GM19351 (cell line): ENCODE results near the gene IL34.
"Not testable (repeated sequence)": the region's sequence is repeated elsewhere in the genome, so short reads cannot be mapped to it uniquely, and the experiment has no call there.

ENCODE experiments used
- ATAC-seq: cut with Tn5 transposase; IDR thresholded peaks from one replicate; pipeline ENCODE4 v1.9.1; 2021; ENCODE audit warnings: mild to moderate bottlenecking, moderate library complexity; ENCODE audit not compliant: unreplicated experiment

The IL34 gene

GRCh38 chr16:70646260-70647241 is at the start of gene IL34:
Gene IL34 (plus strand): TSS chr16:70646559. CDS start chr16:70646948, 389 bp downstream.
- no peak for ATAC-seq

DNA sequence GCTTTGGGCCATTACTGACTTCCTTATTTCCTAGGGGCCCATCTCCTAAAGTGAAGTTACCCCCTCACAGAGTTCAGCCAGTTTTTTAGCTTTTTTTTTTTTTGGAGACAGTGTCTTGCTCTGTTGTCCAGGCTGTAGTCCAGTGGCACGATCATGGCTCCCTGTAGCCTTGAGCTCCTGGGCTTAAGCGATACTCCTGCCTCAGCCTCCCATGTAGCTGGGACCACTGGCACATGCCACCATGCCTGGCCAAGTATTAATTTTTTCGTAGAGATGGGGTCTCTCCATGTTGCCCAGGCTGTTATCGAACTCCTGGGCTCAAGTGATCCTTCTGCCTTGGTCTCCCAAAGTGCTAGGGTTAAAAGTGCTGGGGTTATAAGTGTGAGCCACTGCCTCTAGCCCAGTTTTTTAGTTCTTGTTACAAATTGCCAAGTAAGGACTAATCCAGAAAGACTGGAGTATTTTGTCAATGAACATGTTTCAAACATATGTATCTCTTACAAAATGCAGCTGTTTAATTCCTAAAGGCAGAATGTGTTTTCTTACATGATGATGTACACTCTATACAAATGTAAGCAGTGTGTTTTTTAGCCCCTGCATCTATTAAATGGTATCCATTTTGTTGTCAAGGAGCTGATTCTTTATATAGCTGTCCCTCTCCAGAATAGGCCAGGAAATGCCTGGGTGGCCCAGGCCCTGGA is 49.1 kb upstream of the IL34 start:
- no peak for ATAC-seq

DNA sequence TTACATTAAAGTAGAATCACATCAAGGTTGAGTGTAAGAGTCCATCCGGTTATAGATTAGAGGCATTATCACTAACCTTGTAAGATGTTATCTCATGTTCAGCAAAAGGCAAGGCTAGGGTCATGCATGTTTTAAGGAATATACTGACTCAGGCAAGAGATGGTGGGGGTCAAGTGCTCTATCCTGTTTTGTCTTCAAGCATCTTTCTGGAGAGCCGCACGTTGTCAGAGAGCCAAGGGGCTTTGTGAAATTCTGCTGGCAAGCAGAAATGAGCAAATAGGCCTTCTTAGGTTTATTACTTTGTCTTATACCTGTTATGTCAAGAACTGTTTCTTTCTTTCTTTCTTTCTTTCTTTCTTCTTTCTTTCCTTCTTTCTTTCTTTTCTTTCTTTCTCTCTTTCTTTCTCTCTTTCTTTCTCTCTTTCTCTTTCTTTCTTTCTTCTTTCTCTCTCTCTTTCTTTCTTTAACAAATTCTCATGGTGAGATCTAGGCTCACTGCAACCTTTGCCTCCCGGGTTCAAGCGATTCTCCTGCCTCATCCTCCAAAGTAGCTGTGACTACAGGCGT is 47.3 kb upstream of the IL34 start:
- no peak for ATAC-seq

GRCh38 chr16:70600730-70601129 is 45.6 kb upstream of the IL34 start:
- ATAC-seq = no peak

- no peak for ATAC-seq
Measured at GRCh38 chr16:70601576-70602575, 44.5 kb upstream of the IL34 start.

DNA sequence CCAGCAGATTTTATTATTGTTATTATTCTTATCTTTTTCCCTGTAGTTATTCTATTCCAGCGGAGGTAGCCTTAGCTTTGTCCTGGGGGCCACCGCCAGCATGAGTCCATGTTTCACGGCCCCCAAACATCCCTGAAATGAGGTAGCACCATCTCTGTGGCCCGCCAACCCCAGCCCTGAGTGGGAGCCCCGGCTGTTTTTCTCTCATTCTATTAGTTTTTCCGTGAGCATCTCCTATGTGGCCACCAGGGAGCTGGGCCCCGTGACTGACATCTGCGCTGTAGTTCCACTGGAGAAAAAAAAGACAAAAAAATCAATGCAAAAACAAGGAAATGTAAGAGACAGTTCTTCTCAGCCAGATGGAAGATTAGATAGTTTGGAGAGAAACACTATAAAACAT is 43.5 kb upstream of the IL34 start:
- ATAC-seq = no peak

DNA sequence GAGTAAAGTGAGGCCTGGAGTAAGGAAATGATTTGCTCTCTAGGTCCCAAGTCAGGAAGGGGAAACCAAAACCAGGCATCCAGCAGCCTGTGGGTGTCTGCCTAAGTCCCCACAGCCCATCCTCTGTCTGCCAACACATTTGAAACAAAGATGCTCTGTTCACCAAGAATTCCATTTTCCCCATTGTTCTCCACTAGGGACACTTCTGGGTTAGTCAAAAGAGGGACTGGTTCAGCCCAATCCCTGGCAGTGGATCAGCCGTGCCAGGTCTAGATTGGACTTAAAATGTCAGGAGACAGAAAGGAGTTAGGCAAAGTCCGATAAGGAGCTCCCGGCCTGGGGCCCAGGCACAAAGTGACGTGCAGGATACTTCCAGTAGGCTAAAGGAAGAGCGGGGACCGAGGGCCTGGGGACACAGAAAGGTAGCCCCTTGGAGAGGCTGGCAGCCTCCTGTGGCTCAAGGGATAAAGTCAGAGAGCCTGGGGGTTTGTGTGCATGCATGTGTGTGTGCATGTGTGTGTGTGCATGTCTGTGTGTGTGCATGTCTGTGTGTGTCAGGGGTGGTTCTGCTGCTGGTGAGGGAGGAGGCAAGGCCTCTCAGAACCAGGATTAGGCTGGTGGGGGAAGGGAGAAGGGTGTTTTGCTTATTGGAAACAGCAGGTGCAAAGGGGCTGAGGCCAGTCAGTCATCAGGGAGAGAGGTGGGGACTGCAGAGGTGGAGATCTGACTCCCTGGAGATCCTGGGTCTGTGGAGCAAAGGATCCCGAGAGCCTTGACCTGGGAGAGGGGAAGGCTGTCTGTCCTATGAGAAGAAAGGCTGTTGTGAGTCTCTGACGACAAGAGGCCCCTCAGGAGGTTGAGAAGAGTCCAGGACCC is 41.7 kb upstream of the IL34 start:
- ATAC-seq = no peak

GRCh38 chr16:70605283-70605657 is 41.1 kb upstream of the IL34 start:
- ATAC-seq = no peak

DNA sequence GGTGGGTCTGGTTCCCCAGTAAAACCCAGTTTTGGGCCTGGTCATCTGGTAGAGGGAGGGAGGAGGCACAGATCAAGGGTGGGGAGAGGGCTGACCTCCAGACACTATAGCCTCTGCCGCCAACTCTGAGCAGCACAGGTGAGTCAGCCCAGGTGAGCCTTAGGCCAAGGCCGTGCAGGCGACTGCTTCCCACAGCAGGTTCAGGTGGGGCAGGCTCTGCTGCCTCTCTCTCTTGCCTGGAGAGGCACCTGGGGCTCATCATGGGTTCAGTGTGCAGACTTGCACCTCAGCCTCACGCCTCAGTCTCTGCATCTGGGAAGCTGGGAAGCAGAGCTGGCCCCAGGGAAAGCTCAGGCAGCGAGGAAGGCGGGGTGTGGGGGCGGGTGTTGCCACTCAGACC is 37.8 kb upstream of the IL34 start:
- ATAC-seq = no peak

DNA sequence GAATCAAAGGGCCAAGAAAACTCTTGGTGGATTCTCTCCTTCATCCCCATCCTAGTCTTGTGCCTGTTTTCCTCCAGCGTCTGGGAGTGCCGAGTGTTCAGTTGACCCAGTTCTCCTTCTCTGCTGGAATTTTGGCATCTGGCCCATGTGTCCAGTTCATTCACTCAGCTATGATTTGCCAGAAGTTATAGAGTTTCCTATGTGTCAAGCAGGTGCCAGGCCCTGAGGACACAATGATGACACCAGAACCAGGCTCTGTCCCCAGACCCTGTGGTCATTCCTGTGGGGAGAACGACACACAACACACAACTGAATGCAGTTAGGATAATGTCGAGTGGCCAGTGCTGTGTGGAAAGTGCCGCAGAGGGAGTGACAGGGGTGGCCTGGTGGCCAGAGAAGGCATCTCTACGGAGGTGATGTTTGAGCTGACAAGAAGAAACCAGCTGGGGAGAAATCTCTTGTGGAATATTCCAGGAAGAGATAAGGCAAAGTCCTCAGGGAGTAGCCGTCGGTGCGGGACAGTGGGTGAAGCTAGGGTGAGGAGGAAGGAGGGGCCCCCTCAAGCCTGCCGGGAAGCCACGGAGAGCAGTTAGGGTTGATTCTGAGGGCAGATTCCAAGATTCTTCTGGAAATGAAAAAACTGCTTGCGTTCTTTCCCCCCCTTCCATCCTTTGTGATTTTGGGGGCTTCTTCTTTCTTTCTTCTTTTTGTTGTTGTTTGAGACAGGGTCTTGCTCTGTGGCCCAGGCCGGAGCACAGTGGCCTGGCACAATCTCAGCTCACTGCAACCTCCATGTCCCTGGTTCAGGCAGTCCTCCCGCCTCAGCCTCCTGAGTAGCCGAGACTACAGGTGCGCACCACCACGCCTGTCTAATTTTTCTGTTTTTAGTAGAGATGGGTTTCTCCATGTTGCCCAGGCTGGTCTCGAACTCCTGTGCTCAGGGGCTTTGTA is 35.8 kb upstream of the IL34 start:
- no peak for ATAC-seq

- ATAC-seq = no peak
Measured at GRCh38 chr16:70611224-70611598, 35.1 kb upstream of the IL34 start.

GRCh38 chr16:70611785-70612303 is 34.5 kb upstream of the IL34 start:
- ATAC-seq = no peak

DNA sequence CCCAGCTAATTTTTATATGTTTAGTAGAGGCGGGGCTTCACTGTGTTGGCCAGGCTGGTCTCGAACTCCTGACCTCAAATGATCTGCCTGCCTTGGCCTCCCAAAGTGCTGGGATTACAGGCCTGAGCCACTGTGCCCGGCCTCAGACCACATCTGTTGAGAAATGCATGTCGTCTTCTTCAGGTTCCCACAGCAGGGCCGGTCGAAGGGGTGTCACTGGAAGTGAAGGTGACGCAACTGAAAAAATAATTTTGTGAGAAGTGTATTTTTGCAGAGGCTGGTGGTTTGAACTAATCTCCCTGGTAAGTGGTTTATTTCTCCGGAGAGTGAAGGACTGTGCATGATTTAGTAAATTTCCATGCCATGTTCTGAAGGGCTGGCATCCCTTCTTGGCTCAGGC is 33.4 kb upstream of the IL34 start:
- no peak for ATAC-seq

- no peak for ATAC-seq
Measured at GRCh38 chr16:70614208-70614951, 32.0 kb upstream of the IL34 start.

DNA sequence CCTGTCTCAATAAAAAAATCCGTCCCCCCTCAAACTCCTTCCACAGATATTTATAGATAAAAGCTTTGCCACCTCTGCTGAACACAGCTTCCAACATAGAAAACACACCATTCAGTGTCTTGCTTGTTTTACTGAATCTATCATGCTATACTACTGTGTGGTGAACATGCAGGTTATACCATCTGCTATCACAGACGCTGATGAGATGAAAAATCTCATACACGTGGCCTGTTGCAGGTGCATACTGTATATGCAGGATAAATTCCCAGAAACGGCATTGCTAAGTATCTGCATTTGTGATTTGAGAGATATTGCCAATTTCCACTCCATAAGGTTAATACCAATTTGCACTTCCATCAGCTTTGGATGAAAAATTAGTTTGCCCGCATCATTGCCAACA is 30.4 kb upstream of the IL34 start:
- no peak for ATAC-seq

- ATAC-seq = not testable (repeated sequence)
Measured at GRCh38 chr16:70621864-70622263, 24.5 kb upstream of the IL34 start.

DNA sequence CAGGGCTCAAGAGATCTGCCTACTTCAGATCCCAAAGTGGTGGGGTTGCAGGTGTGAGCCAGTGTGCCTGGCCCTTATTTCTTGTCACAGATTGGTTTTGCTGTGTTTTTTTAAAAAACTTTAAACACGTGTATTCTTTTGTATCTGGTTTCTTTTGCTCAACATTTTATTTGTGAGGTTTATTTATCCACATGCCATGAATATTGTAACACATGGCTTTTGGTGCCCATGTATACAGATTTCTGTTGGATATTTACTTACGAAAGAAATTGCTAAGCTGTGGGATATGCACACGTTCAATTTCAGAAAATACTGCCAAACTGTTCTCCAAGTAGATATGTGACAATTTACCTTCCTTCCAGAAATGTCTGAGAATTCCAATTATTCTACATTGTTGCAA is 18.7 kb upstream of the IL34 start:
- ATAC-seq = no peak
